ENCODE measurements around the gene RFX4.

Gene RFX4

DNA sequence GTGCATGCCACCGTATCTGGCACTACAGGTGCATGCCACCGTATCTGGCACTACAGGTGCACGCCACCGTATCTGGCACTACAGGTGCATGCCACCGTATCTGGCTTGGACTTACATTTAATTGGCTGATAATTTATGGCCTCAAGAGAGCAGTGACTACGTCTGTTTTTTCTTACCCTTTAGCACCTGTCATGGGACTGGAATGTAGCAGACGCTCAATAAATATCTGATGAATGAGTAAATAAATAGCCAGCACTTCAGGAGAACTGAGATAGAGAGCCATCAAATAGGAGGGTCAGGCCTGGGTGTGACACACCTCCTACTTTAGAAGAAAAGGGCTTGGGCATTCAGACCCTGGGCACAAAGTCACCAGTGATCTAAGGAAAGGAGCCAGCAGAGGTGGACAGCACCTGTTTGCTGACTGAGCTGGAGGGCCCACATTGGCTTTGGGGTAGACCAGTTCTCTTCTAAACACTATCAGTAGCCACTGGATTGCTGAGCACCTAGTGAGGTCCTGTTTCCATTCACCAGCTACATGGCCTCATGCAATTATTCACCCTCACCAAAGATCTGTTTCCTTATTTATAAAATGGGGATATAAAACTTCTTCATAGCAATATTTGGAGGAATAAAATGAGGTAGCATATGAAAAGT, 50.1 kb downstream of the RFX4 start:
- H3K9ac ChIP-seq (ENCODE audit: low read depth, low read length), result no peak overlapping the region
- no peak overlapping the region for H3K4me3 ChIP-seq (ENCODE audit: low read length)
- no peaks in the 10 kb centered on the region for H3K36me3 ChIP-seq (ENCODE audit: insufficient read depth, low read depth, low read length)
- H3K9me3 ChIP-seq (ENCODE audit: insufficient read depth, low read depth, low read length), result no peaks in the 10 kb centered on the region
- no peaks in the 10 kb centered on the region for H3K4me1 ChIP-seq (ENCODE audit: insufficient read depth, low read length)
- no peak overlapping the region for H3K27ac ChIP-seq (ENCODE audit: low read length)
- H3K27me3 ChIP-seq (ENCODE audit: insufficient read depth, low read length), result no peaks in the 10 kb centered on the region

- no peaks in the 10 kb centered on the region for H3K36me3 ChIP-seq (ENCODE audit: insufficient read depth, low read depth, low read length)
- no peaks in the 10 kb centered on the region for H3K27me3 ChIP-seq (ENCODE audit: insufficient read depth, low read length)
- H3K27ac ChIP-seq (ENCODE audit: low read length), result no peak overlapping the region
- H3K4me3 ChIP-seq (ENCODE audit: low read length), result no peak overlapping the region
- H3K4me1 ChIP-seq (ENCODE audit: insufficient read depth, low read length), result no peaks in the 10 kb centered on the region
- no peak overlapping the region for H3K9ac ChIP-seq (ENCODE audit: low read depth, low read length)
- H3K9me3 ChIP-seq (ENCODE audit: insufficient read depth, low read depth, low read length), result no peaks in the 10 kb centered on the region
Measured at GRCh38 chr12:106633451-106633823, 50.6 kb downstream of the RFX4 start.

DNA sequence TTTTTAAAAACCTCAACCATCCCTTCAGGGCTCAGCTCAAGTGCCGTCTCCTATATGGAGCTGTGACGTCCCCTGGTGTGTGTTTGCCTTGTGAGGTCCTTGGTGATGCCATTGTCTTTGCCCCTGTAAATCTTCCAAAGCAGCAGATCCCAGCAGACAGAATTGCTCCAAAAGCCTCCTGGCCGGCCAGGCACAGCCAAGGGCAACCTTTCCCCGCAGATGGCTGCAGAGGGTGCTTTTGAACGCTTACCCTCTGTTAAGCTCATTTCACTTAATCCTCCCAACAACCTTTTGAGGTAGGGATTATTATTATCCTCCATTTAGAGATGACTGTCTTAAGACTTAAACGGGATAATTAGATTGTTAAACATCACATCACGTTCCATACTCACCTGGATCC, 51.4 kb downstream of the RFX4 start:
- no peaks in the 10 kb centered on the region for H3K9me3 ChIP-seq (ENCODE audit: insufficient read depth, low read depth, low read length)
- no peaks in the 10 kb centered on the region for H3K4me1 ChIP-seq (ENCODE audit: insufficient read depth, low read length)
- H3K36me3 ChIP-seq (ENCODE audit: insufficient read depth, low read depth, low read length), result no peaks in the 10 kb centered on the region
- H3K9ac ChIP-seq (ENCODE audit: low read depth, low read length), result no peak overlapping the region
- H3K4me3 ChIP-seq (ENCODE audit: low read length), result no peak overlapping the region
- no peak overlapping the region for H3K27ac ChIP-seq (ENCODE audit: low read length)
- H3K27me3 ChIP-seq (ENCODE audit: insufficient read depth, low read length), result no peaks in the 10 kb centered on the region

DNA sequence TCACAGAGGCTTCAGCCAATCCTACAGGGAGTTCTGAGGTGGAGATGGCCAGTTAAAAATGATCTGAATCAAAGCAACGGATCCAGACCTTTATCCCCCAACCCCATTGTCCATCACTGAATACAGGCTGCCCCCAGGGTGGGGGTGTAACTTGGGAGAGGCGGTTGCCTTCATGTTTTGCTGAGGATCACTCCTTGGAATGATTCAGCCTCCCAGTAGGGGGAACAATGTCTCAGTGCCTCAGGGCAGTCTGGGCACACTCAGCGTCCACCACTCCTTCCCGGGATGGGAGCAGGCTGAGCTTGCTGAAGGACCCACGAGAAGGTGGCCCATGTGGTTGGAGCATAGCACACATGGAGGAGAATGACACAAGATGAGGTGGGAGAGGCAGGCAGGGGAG, 60.2 kb downstream of the RFX4 start:
- H3K9me3 ChIP-seq (ENCODE audit: insufficient read depth, low read depth, low read length), result no peaks in the 10 kb centered on the region
- no peaks in the 10 kb centered on the region for H3K36me3 ChIP-seq (ENCODE audit: insufficient read depth, low read depth, low read length)
- H3K27ac ChIP-seq (ENCODE audit: low read length), result no peak overlapping the region
- no peak overlapping the region for H3K9ac ChIP-seq (ENCODE audit: low read depth, low read length)
- no peak overlapping the region for H3K4me3 ChIP-seq (ENCODE audit: low read length)
- H3K4me1 ChIP-seq (ENCODE audit: insufficient read depth, low read length), result no peaks in the 10 kb centered on the region
- H3K27me3 ChIP-seq (ENCODE audit: insufficient read depth, low read length), result no peaks in the 10 kb centered on the region

DNA sequence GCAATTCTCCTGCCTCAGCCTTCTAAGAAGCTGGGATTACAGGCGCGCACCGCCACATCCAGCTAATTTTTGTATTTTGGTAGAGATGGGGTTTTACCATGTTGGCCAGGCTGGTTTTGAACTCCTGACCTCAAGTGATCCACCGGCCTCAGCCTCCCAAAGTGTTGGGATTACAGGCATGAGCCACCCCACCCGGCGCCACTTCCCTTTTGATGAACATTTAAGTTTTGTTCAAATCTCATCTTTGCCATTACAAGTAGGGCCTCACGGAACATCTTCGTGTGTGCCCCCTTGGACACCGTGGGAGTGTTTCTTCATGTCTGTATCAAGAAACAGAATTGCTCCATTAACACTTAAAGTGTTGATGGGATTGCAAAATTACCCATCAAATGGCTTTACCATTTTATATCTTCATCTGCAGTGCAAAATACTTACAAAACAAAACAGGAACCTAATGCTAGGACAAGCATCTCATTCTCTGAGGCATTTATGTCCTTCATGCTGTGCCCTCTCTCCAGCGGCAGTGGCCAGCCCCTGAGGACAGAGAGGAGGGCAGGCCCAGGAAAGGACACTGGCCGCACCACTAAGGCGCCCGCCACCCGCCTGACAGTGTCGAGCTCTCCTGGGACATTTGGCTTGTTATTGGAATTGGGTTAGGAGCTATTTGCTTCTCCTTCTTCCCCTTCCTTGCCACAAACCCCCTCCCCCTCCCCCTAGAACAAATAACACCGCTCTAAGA, 61.7 kb downstream of the RFX4 start:
- Histone ChIP-seq H3K36me3 (ENCODE audit: insufficient read depth, low read depth, low read length) (no peaks in the 10 kb centered on the region), H3K9ac (ENCODE audit: low read depth, low read length) (no peak overlapping the region), H3K4me1 (ENCODE audit: insufficient read depth, low read length) (no peaks in the 10 kb centered on the region), H3K4me3 (ENCODE audit: low read length) (no peak overlapping the region), H3K27ac (ENCODE audit: low read length) (no peak overlapping the region), H3K27me3 (ENCODE audit: insufficient read depth, low read length) (no peaks in the 10 kb centered on the region), H3K9me3 (ENCODE audit: insufficient read depth, low read depth, low read length) (no peaks in the 10 kb centered on the region)

DNA sequence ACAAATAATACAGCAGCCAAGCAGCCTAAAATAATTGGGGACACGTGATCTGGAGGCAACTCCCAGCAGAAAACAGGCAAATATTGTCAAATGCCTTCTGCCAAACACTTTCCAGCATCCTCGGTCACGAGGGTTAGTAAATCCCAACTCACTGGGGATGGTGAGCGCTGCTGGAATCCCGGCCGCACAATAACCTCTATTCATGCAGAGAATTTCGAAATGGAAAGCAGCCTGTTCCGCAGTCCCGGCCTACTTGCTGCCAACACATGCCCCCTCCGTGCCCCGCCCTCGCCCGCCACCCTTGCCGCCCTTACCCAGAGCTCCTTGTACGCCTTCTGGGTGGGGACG, 62.2 kb downstream of the RFX4 start:
- H3K27me3 ChIP-seq (ENCODE audit: insufficient read depth, low read length), result no peaks in the 10 kb centered on the region
- H3K27ac ChIP-seq (ENCODE audit: low read length), result no peak overlapping the region
- H3K4me1 ChIP-seq (ENCODE audit: insufficient read depth, low read length), result no peaks in the 10 kb centered on the region
- no peaks in the 10 kb centered on the region for H3K9me3 ChIP-seq (ENCODE audit: insufficient read depth, low read depth, low read length)
- no peaks in the 10 kb centered on the region for H3K36me3 ChIP-seq (ENCODE audit: insufficient read depth, low read depth, low read length)
- H3K9ac ChIP-seq (ENCODE audit: low read depth, low read length), result no peak overlapping the region
- no peak overlapping the region for H3K4me3 ChIP-seq (ENCODE audit: low read length)

GRCh38 chr12:106645465-106646330, 62.9 kb downstream of the RFX4 start:
- no peak overlapping the region for H3K4me3 ChIP-seq (ENCODE audit: low read length)
- no peaks in the 10 kb centered on the region for H3K4me1 ChIP-seq (ENCODE audit: insufficient read depth, low read length)
- no peaks in the 10 kb centered on the region for H3K36me3 ChIP-seq (ENCODE audit: insufficient read depth, low read depth, low read length)
- no peak overlapping the region for H3K27ac ChIP-seq (ENCODE audit: low read length)
- no peaks in the 10 kb centered on the region for H3K9me3 ChIP-seq (ENCODE audit: insufficient read depth, low read depth, low read length)
- no peaks in the 10 kb centered on the region for H3K27me3 ChIP-seq (ENCODE audit: insufficient read depth, low read length)
- H3K9ac ChIP-seq (ENCODE audit: low read depth, low read length), result no peak overlapping the region

- H3K27ac ChIP-seq (ENCODE audit: low read length), result no peak overlapping the region
- H3K9me3 ChIP-seq (ENCODE audit: insufficient read depth, low read depth, low read length), result no peaks in the 10 kb centered on the region
- H3K27me3 ChIP-seq (ENCODE audit: insufficient read depth, low read length), result no peaks in the 10 kb centered on the region
Measured at GRCh38 chr12:106646472-106646871, 63.7 kb downstream of the RFX4 start.

GRCh38 chr12:106647793-106648514, 65.2 kb downstream of the RFX4 start:
- no peaks in the 10 kb centered on the region for H3K9me3 ChIP-seq (ENCODE audit: insufficient read depth, low read depth, low read length)
- H3K4me3 ChIP-seq (ENCODE audit: low read length), result no peak overlapping the region
- H3K27ac ChIP-seq (ENCODE audit: low read length), result no peak overlapping the region
- no peaks in the 10 kb centered on the region for H3K36me3 ChIP-seq (ENCODE audit: insufficient read depth, low read depth, low read length)
- H3K4me1 ChIP-seq (ENCODE audit: insufficient read depth, low read length), result no peaks in the 10 kb centered on the region
- no peak overlapping the region for H3K9ac ChIP-seq (ENCODE audit: low read depth, low read length)
- H3K27me3 ChIP-seq (ENCODE audit: insufficient read depth, low read length), result no peaks in the 10 kb centered on the region

More at GRCh38 chr12:106646472-106646871, 63.7 kb downstream of the RFX4 start:
- Histone ChIP-seq H3K4me1 (ENCODE audit: insufficient read depth, low read length) (no peaks in the 10 kb centered on the region), H3K9ac (ENCODE audit: low read depth, low read length) (no peak overlapping the region), H3K36me3 (ENCODE audit: insufficient read depth, low read depth, low read length) (no peaks in the 10 kb centered on the region), H3K4me3 (ENCODE audit: low read length) (no peak overlapping the region)

DNA sequence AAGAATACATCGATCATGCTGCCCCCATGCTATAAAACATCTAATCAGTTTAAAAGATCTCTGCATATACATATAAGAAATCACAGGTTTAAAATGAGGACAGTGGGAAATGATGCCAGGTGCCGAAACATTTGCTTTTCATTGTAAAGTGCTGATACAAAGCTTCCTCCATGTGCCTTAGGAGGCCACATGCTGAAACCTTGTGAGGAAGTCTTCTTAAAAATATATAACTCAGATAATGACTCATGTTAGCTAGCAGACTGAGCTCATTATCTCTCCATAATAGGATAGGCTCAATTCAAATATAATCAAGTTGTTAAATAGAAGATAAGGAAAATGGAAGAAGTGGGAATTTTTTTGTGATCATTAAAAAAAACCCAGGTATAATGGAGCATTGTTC, 65.9 kb downstream of the RFX4 start:
- Histone ChIP-seq H3K9me3 (ENCODE audit: insufficient read depth, low read depth, low read length) (no peaks in the 10 kb centered on the region), H3K27ac (ENCODE audit: low read length) (no peak overlapping the region), H3K4me3 (ENCODE audit: low read length) (no peak overlapping the region), H3K36me3 (ENCODE audit: insufficient read depth, low read depth, low read length) (no peaks in the 10 kb centered on the region), H3K27me3 (ENCODE audit: insufficient read depth, low read length) (no peaks in the 10 kb centered on the region), H3K9ac (ENCODE audit: low read depth, low read length) (no peak overlapping the region), H3K4me1 (ENCODE audit: insufficient read depth, low read length) (no peaks in the 10 kb centered on the region)

GRCh38 chr12:106651552-106651951, 68.7 kb downstream of the RFX4 start:
- Histone ChIP-seq H3K4me3 (ENCODE audit: low read length) (no peak overlapping the region), H3K27me3 (ENCODE audit: insufficient read depth, low read length) (no peaks in the 10 kb centered on the region), H3K4me1 (ENCODE audit: insufficient read depth, low read length) (no peaks in the 10 kb centered on the region), H3K27ac (ENCODE audit: low read length) (no peak overlapping the region), H3K9me3 (ENCODE audit: insufficient read depth, low read depth, low read length) (no peaks in the 10 kb centered on the region), H3K36me3 (ENCODE audit: insufficient read depth, low read depth, low read length) (no peaks in the 10 kb centered on the region), H3K9ac (ENCODE audit: low read depth, low read length) (no peak overlapping the region)

Measured in iPS-20b (cell line).